Measurements from ENCODE around the gene BRF1. TPM values are rescaled to one million over a fixed set of nuclear protein-coding genes. Genes with fewer than 3 reads are reported as not detected.

BRF1 gene
- polyA plus RNA-seq, 1 of the 3 experiments (the other 2 are of a cell fraction) = 15.7 TPM

- H3K4me1 ChIP-seq (ENCODE audit: control insufficient read depth in 1 of 2, insufficient read depth in 2 of 2, low read depth in 1 of 2, low read length in 1 of 2) = peaks cover 0 to 11% of the 10 kb centered on the region in 2 experiments; a peak in 1 of 4 replicates
- no peaks in the 10 kb centered on the region for H3K27me3 ChIP-seq (ENCODE audit: insufficient read depth)
- TF ChIP-seq FOXJ3 (CRISPR knock-in tag; IDR thresholded peaks at IDR 0.05) (no peak), EZH2phosphoT487 (IDR thresholded peaks at IDR 0.05; ENCODE audit: borderline replicate concordance, low read depth) (no peak), YY1 (IDR thresholded peaks at IDR 0.05; ENCODE audit: low read depth) (no peak)
- H3K36me3 ChIP-seq (replicated peaks in 1 of 2; ENCODE audit: control insufficient read depth in 1 of 2, insufficient read depth in 2 of 2, low read length in 1 of 2) = peaks cover 2 to 3% of the 10 kb centered on the region in 2 experiments
- no peak overlapping the region for H3K4me3 ChIP-seq (ENCODE audit: low read depth in 2 of 2, low read length in 1 of 2)
- H3F3A ChIP-seq (replicated peaks; ENCODE audit: insufficient read depth) = no peaks in the 10 kb centered on the region
- peaks cover 10% of the 10 kb centered on the region; the same call in 1 of the 2 replicates for H3K79me2 ChIP-seq (ENCODE audit: insufficient read depth)
- H3K27ac ChIP-seq (ENCODE audit: low read depth in 2 of 2, low read length in 1 of 2) = no peak overlapping the region
- no peak overlapping the region for H2AFZ ChIP-seq (ENCODE audit: low read depth)
- no peak overlapping the region for H3K9ac ChIP-seq
- no peak overlapping the region for H3K4me2 ChIP-seq
- ChIA-PET POLR2A (no interaction called here), CTCF (interaction anchor here (0.7 to 2.0 kb wide), 8 partner anchors 9 to 99 kb away, joined by 3 to 5 read pairs (median 4); no protein-coding TSS in a partner anchor)
- 97% methylated on average over 14 of the region's 18 CpGs for WGBS (ENCODE audit: low lambda C conversion rate)
- H3K9me3 ChIP-seq = no peaks in the 10 kb centered on the region
- H4K20me1 ChIP-seq (ENCODE audit: insufficient read depth) = 0 out of 2 replicates have a peak, but pooled peaks cover 4% of the 10 kb centered on the region
- no peak for DNase-seq
- no peaks in the 10 kb centered on the region for H3K9me2 ChIP-seq
Observed at GRCh38 chr14:105268736-105269354, 32.0 kb downstream of the BRF1 start.

DNA sequence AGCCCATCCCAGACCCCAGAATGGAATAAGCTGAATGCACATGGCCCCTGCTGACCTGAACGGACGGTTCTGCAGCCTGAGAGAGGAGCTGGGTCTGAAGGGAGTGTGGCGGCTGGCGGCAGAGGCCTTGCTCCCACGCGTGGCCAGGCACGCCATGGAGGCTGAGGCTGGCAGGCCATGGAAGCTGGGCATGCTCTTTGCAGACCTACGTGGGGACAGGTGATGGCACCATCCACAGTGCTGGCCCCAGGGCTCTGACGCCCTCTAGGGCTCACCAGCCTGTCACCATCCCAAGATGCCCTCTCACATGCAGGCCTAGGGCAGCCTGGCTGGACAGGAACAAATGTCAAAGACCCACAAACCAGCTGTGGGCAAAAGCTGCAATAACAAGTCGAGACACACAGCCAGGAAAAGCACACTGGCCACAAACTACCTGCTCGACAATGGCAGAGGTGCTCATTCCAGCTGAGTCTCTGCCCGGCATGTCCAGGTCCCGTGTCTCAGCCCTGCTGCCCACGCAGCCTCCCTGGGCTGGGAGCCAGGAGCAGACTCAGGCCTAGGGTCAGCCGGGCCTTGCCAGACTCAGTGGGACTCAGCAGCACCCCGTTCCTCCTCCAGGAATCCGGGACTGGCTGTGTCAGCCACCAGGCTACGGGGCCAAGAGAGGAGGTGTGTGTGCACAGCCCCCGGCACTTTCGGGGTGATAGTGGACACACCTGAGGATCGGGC is 32.8 kb downstream of the BRF1 start:
- H3K27ac ChIP-seq (ENCODE audit: low read depth in 2 of 2, low read length in 1 of 2) = no peak overlapping the region; a peak in 1 of 4 replicates
- CTCF ChIA-PET = interaction anchor here (1.0 to 2.0 kb wide), 9 partner anchors 8 to 73 kb away, joined by 3 to 5 read pairs (median 4); no protein-coding TSS in a partner anchor
- TF ChIP-seq NRF1 (IDR thresholded peaks at IDR 0.05; ENCODE audit: low read depth, low read length) = no peak
- peak; percentile 37 for TF ChIP-seq RAD21 (IDR thresholded peaks at IDR 0.05; ENCODE audit: low read length)
- no peak for DNase-seq
- no peak overlapping the region for H3K4me3 ChIP-seq (ENCODE audit: low read depth in 2 of 2, low read length in 1 of 2)
- no peaks in the 10 kb centered on the region for H3K27me3 ChIP-seq (ENCODE audit: insufficient read depth)
- peaks cover 10% of the 10 kb centered on the region; the same call in 1 of the 2 replicates for H3K79me2 ChIP-seq (ENCODE audit: insufficient read depth)
- H3F3A ChIP-seq (replicated peaks; ENCODE audit: insufficient read depth) = no peaks in the 10 kb centered on the region
- H3K9me2 ChIP-seq = no peaks in the 10 kb centered on the region
- POLR2A ChIA-PET = no interaction called here
- 0 out of 2 replicates have a peak, but pooled peaks cover 4% of the 10 kb centered on the region for H4K20me1 ChIP-seq (ENCODE audit: insufficient read depth)
- H3K9ac ChIP-seq = no peak overlapping the region
- H3K4me1 ChIP-seq (ENCODE audit: control insufficient read depth in 1 of 2, insufficient read depth in 2 of 2, low read depth in 1 of 2, low read length in 1 of 2) = peaks cover 0 to 11% of the 10 kb centered on the region in 2 experiments; a peak in 1 of 4 replicates
- H2AFZ ChIP-seq (ENCODE audit: low read depth) = no peak overlapping the region
- peaks cover 2 to 3% of the 10 kb centered on the region in 2 experiments for H3K36me3 ChIP-seq (replicated peaks in 1 of 2; ENCODE audit: control insufficient read depth in 1 of 2, insufficient read depth in 2 of 2, low read length in 1 of 2)
- no peak overlapping the region for H3K4me2 ChIP-seq
- no peaks in the 10 kb centered on the region for H3K9me3 ChIP-seq
- WGBS (ENCODE audit: low lambda C conversion rate) = 90% methylated on average over 19 of the region's 21 CpGs

DNA sequence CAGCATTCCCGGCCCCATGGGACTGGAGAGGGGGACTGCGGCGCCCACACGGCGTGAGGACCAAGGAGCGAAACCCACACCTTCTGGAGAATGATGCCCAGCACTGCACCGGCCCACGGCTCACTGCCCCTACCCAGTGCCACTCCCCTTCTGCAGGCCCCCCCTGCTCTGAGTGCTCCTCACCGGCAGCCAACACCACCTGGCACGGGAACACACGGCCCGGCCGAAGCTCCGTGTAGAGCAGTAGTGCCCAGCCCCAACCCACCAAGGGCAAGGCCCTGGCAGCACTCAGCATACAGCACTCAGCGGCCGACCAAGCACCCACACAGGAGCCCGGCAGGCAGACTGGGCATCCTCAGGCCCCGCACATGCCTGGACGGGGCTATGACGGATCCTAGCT is 39.0 kb downstream of the BRF1 start:
- Histone ChIP-seq H3K27ac (ENCODE audit: low read depth in 2 of 2, low read length in 1 of 2) (no peak overlapping the region), H3K9me2 (no peaks in the 10 kb centered on the region), H3K27me3 (ENCODE audit: insufficient read depth) (no peaks in the 10 kb centered on the region), H3K79me2 (ENCODE audit: insufficient read depth) (peaks cover 9% of the 10 kb centered on the region), H3K9ac (no peak overlapping the region), H3F3A (replicated peaks; ENCODE audit: insufficient read depth) (no peaks in the 10 kb centered on the region), H2AFZ (ENCODE audit: low read depth) (no peak overlapping the region), H4K20me1 (ENCODE audit: insufficient read depth) (0 out of 2 replicates have a peak, but pooled peaks cover 3% of the 10 kb centered on the region), H3K36me3 (replicated peaks in 1 of 2; ENCODE audit: control insufficient read depth in 1 of 2, insufficient read depth in 2 of 2, low read length in 1 of 2) (peaks cover 2 to 3% of the 10 kb centered on the region in 2 experiments), H3K4me1 (ENCODE audit: control insufficient read depth in 1 of 2, insufficient read depth in 2 of 2, low read depth in 1 of 2, low read length in 1 of 2) (peaks cover 0 to 4% of the 10 kb centered on the region in 2 experiments; a peak in 1 of 4 replicates), H3K4me3 (ENCODE audit: low read depth in 2 of 2, low read length in 1 of 2) (no peak overlapping the region), H3K9me3 (no peaks in the 10 kb centered on the region), H3K4me2 (no peak overlapping the region)
- 87% methylated on average over 6 of the region's 20 CpGs for WGBS (ENCODE audit: low lambda C conversion rate)
- no peak for TF ChIP-seq POLR2AphosphoS5 (IDR thresholded peaks at IDR 0.05; ENCODE audit: low read depth, low read length)
- TF ChIP-seq ELF1 (IDR thresholded peaks at IDR 0.05) = no peak
- TF ChIP-seq RCOR1 (IDR thresholded peaks at IDR 0.05; ENCODE audit: low read length) = no peak
- TF ChIP-seq GABPA (IDR thresholded peaks at IDR 0.05; ENCODE audit: low read depth) = no peak
- TF ChIP-seq, protein P1, sequence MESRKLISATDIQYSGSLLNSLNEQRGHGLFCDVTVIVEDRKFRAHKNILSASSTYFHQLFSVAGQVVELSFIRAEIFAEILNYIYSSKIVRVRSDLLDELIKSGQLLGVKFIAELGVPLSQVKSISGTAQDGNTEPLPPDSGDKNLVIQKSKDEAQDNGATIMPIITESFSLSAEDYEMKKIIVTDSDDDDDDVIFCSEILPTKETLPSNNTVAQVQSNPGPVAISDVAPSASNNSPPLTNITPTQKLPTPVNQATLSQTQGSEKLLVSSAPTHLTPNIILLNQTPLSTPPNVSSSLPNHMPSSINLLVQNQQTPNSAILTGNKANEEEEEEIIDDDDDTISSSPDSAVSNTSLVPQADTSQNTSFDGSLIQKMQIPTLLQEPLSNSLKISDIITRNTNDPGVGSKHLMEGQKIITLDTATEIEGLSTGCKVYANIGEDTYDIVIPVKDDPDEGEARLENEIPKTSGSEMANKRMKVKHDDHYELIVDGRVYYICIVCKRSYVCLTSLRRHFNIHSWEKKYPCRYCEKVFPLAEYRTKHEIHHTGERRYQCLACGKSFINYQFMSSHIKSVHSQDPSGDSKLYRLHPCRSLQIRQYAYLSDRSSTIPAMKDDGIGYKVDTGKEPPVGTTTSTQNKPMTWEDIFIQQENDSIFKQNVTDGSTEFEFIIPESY (IDR thresholded peaks at IDR 0.05; ENCODE audit: borderline replicate concordance, low read depth) = no peak
- TF ChIP-seq YY1 (IDR thresholded peaks at IDR 0.05; ENCODE audit: low read depth) = no peak
- no peak for TF ChIP-seq NRF1 (IDR thresholded peaks at IDR 0.05; ENCODE audit: low read depth, low read length)
- no peak for TF ChIP-seq MEF2A (IDR thresholded peaks at IDR 0.05; ENCODE audit: borderline replicate concordance, low read depth)
- ChIA-PET POLR2A (no interaction called here), CTCF (no interaction called here)
- DNase-seq = no peak

Data from SK-N-SH (cell line).